HepG2 (cell line): ENCODE data around the gene MAP2K5. TPM values are rescaled to one million over a fixed set of nuclear protein-coding genes. Genes with fewer than 3 reads are reported as not detected.

Experiments used
- ATAC-seq: fragments of 200-7000 bp; cut with Tn5 transposase; 3 replicates; pipeline ENCODE4 v1.9.1; 2020; ENCODE audit warnings: mild to moderate bottlenecking, moderate library complexity
- BruUV-seq: library from RNA; stranded (reverse); fragments of 400-500 nt; replicated peaks from 2 replicates; lab custom pipeline; 2021; lab: Mats Ljungman, UMichigan
- CTCF ChIA-PET: fragments of 300-600 bp; formaldehyde crosslinking; extraction: SDS; loops from one replicate; lab custom pipeline; 2021; ENCODE audit warnings: low total read pairs, inconsistent platforms, low intra/inter-chr PET ratio; lab: Yijun Ruan, JAX
- POLR2A ChIA-PET: fragments of 350-600 bp; sonication (Branson Sonifier 250); formaldehyde crosslinking; loops from one replicate; lab custom pipeline; 2020; ENCODE audit warnings: antibody characterized with exemption, inconsistent platforms; lab: Yijun Ruan, JAX
- DNase-seq: peaks from one replicate; pipeline ENCODE4 v3.0.0-alpha.2; 2015; ENCODE audit warnings: low spot score
- FAIRE-seq: peaks from 3 replicates; lab custom pipeline; 2011; peaks lifted over from hg19 to GRCh38; lab: Jason Lieb, UNC
- H2AFZ ChIP-seq: one replicate; pipeline ENCODE4 v1.6.1; 2011; ENCODE audit warnings: low read length, inconsistent platforms
- H3K27ac ChIP-seq: fragments of 300-600 bp; 3 replicates; pipeline ENCODE4 v1.8.0; 2011; ENCODE audit warnings: mixed run types, mild to moderate bottlenecking, mixed read lengths, low read length, inconsistent platforms; ENCODE audit not compliant: insufficient read depth; ENCODE audit errors: extremely low read length
- H3K27me3 ChIP-seq, 2 experiments: fragments of 200-600 bp in 1 of 2; 2 replicates in 1 of 2; 3 replicates in 1 of 2; pipeline versions ENCODE4 v1.6.0 to v1.8.0; 2011; ENCODE audit warnings: low read length in 2 of 2, mild to moderate bottlenecking in 2 of 2, moderate library complexity in 2 of 2, inconsistent platforms in 1 of 2; ENCODE audit not compliant: insufficient read depth in 2 of 2, control insufficient read depth in 1 of 2
- H3K36me3 ChIP-seq, 2 experiments: fragments of 200-600 bp in 1 of 2; replicated peaks in 1 of 2; 2 replicates in 1 of 2; 3 replicates in 1 of 2; pipeline versions ENCODE4 v1.5.1 to v1.8.0; 2011; ENCODE audit warnings: low read length in 2 of 2, inconsistent platforms in 1 of 2; ENCODE audit not compliant: insufficient read depth in 2 of 2, control insufficient read depth in 1 of 2
- H3K4me1 ChIP-seq: 2 replicates; pipeline ENCODE4 v1.5.1; 2012; ENCODE audit warnings: low read length, inconsistent platforms; ENCODE audit not compliant: insufficient read depth
- H3K4me2 ChIP-seq: 2 replicates; pipeline ENCODE4 v1.6.0; 2011; ENCODE audit warnings: low read depth, low read length, inconsistent platforms
- H3K4me3 ChIP-seq, 3 experiments: fragments of 200-600 bp in 1 of 3; sonication (generic), shearing (Covaris generic) in 1 of 3; replicated peaks in 1 of 3; 2 replicates each; pipeline ENCODE4 v1.5.1; 2011 to 2016; ENCODE audit warnings: low read length in 3 of 3, inconsistent platforms in 2 of 3, low read depth in 2 of 3, mild to moderate bottlenecking in 2 of 3, control low read depth in 1 of 3, mixed read lengths in 1 of 3; ENCODE audit not compliant: insufficient read depth in 1 of 3
- H3K79me2 ChIP-seq: one replicate; pipeline ENCODE4 v1.6.1; 2011; ENCODE audit warnings: low read length, inconsistent platforms; ENCODE audit not compliant: insufficient read depth
- H3K9ac ChIP-seq: 2 replicates; pipeline ENCODE4 v1.6.0; 2011; ENCODE audit warnings: mild to moderate bottlenecking, low read depth, low read length, inconsistent platforms; ENCODE audit not compliant: insufficient read depth
- H3K9me3 ChIP-seq: 2 replicates; pipeline ENCODE4 v1.5.1; 2012; ENCODE audit warnings: mild to moderate bottlenecking, low read length
- H4K20me1 ChIP-seq: 2 replicates; pipeline ENCODE4 v1.6.0; 2011; ENCODE audit warnings: inconsistent platforms, mild to moderate bottlenecking, low read length, moderate library complexity; ENCODE audit not compliant: insufficient read depth
- ATRX ChIP-seq: sonication (generic); formaldehyde crosslinking; IDR thresholded peaks from 2 replicates; pipeline ENCODE4 v1.4.0; 2020; ENCODE audit warnings: missing genetic modification reagents, borderline replicate concordance
- FUBP1 ChIP-seq: sonication (generic); formaldehyde crosslinking; IDR thresholded peaks from 2 replicates; pipeline ENCODE4 v1.5.1; 2020; ENCODE audit warnings: missing genetic modification reagents, mild to moderate bottlenecking, borderline replicate concordance
- LRRFIP1 ChIP-seq: sonication (generic); formaldehyde crosslinking; conservative IDR thresholded peaks from 2 replicates; pipeline ENCODE4 v1.4.0; 2020; ENCODE audit warnings: missing genetic modification reagents
- ZNF20 ChIP-seq: sonication (generic); formaldehyde crosslinking; IDR thresholded peaks from 2 replicates; pipeline ENCODE4 v1.4.0; 2020; ENCODE audit warnings: mild to moderate bottlenecking, moderate library complexity, missing genetic modification reagents
- WGBS: methylation state at CpG from one replicate; pipeline ENCODE4 v1.1.6; 2017; ENCODE audit warnings: low lambda C conversion rate; 5-methylcytosine and 5-hydroxymethylcytosine counted together
- in situ Hi-C: cut with HindIII; loops from 2 replicates; pipeline ENCODE4 v1.10.0; 2017; ENCODE audit warnings: low pct_unique_long_range_greater_than_20kb; ENCODE audit not compliant: extremely low pct_ligation_motif_present
- intact Hi-C: fragments of 100-400 bp; cut with micrococcal nuclease; formaldehyde crosslinking; loops from one replicate; pipeline ENCODE4 v1.10.0; 2022; ENCODE audit not compliant: unreplicated experiment
- polyA plus RNA-seq, 8 experiments: library from polyadenylated mRNA; depleted of rRNA in 3 of 8; stranded (reverse) in 7 of 8; unstranded in 1 of 8; fragments of >200 nt; fragmentation: Illumina TruSeq in 4 of 8; extraction: Trizol in 4 of 8; gene quantifications; 2 replicates each; pipeline versions ENCODE4 v1.2.1 to v1.2.3, GENCODE V29; 2011 to 2016; ENCODE audit warnings: low read depth in 4 of 8, missing spikeins in 1 of 8, mixed read lengths in 1 of 8; ENCODE audit not compliant: insufficient read depth in 1 of 8
- total RNA-seq, 5 experiments: library from RNA; depleted of rRNA; stranded (reverse); fragments of >200 nt; fragmentation: Illumina TruSeq; extraction: Trizol; gene quantifications; 2 replicates each; pipeline ENCODE4 v1.2.3, GENCODE V29; 2016; ENCODE audit warnings: low read depth in 1 of 5

Gene MAP2K5
- total and polyA plus RNA-seq, 2 of the 13 experiments (the other 11 are each of a cell fraction or from before 2014, with no cell fraction given) = 4.0 to 4.3 TPM

GRCh38 chr15:67849538-67849937 is 307.0 kb downstream of the MAP2K5 start:
- H3K79me2 ChIP-seq = no peaks in the 10 kb centered on the region
- no peaks in the 10 kb centered on the region for H3K9me3 ChIP-seq
- POLR2A ChIA-PET = no interaction called here
- TF ChIP-seq ZNF20 (CRISPR knock-in tag) (no peak), ATRX (CRISPR knock-in tag) (no peak), LRRFIP1 (CRISPR knock-in tag) (no peak), FUBP1 (CRISPR knock-in tag) (no peak)
- peaks cover 55% of the 10 kb centered on the region for H3K4me1 ChIP-seq
- no peaks in the 10 kb centered on the region for H3K27me3 ChIP-seq
- H3K4me3 ChIP-seq = no peak overlapping the region
- no peak for ATAC-seq
- H3K27ac ChIP-seq = no peak overlapping the region
- WGBS = 96% methylated on average over 1 of the region's 1 CpG
- no peaks in the 10 kb centered on the region for H3K36me3 ChIP-seq
- FAIRE-seq = no peak
- no peak for DNase-seq
- in situ Hi-C loops = no loop called here
- no peaks in the 10 kb centered on the region for H4K20me1 ChIP-seq
- H3K9ac ChIP-seq = no peak overlapping the region
- no peak overlapping the region for H3K4me2 ChIP-seq
- intact Hi-C loops = no loop called here
- CTCF ChIA-PET = no interaction called here
- BruUV-seq = no TSS peak
- no peak overlapping the region for H2AFZ ChIP-seq
